Omental fat pad (tissue), 4 donors: ENCODE measurements around the gene RAG1. TPM values are rescaled to one million over a fixed set of nuclear protein-coding genes. Genes with fewer than 3 reads are reported as not detected.

Experiments used
- ATAC-seq: fragments of 150-250 bp; one replicate; pipeline ENCODE4 v1.9.1; 2016; ENCODE audit warnings: mild to moderate bottlenecking, moderate library complexity; ENCODE audit not compliant: low FRiP score
- DNase-seq: peaks from one replicate; pipeline ENCODE4 v3.0.0-alpha.2; 2019; ENCODE audit warnings: low spot score
- total RNA-seq, 4 donors: library from RNA; depleted of rRNA; stranded (reverse); fragments of >200 nt; gene quantifications; one replicate each; pipeline ENCODE4 v1.1.0, GENCODE V29; 2016
- TF ChIP-seq, protein P1 (sequence below), 3 donors: fragments of 450-650 bp; IDR thresholded peaks; one replicate each; pipeline ENCODE4 v1.5.1; 2016 to 2017; ENCODE audit warnings: antibody characterized with exemption in 3 of 3, mild to moderate bottlenecking in 3 of 3, moderate library complexity in 2 of 3

The RAG1 gene
- total RNA-seq, 4 donors from 2014 or later: 0.24 to 1.9 (median 0.41) TPM

- no peak for ATAC-seq
- TF ChIP-seq, protein P1, sequence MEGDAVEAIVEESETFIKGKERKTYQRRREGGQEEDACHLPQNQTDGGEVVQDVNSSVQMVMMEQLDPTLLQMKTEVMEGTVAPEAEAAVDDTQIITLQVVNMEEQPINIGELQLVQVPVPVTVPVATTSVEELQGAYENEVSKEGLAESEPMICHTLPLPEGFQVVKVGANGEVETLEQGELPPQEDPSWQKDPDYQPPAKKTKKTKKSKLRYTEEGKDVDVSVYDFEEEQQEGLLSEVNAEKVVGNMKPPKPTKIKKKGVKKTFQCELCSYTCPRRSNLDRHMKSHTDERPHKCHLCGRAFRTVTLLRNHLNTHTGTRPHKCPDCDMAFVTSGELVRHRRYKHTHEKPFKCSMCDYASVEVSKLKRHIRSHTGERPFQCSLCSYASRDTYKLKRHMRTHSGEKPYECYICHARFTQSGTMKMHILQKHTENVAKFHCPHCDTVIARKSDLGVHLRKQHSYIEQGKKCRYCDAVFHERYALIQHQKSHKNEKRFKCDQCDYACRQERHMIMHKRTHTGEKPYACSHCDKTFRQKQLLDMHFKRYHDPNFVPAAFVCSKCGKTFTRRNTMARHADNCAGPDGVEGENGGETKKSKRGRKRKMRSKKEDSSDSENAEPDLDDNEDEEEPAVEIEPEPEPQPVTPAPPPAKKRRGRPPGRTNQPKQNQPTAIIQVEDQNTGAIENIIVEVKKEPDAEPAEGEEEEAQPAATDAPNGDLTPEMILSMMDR (IDR thresholded peaks at IDR 0.05): no peak
- no peak for DNase-seq
These were observed 33.3 kb downstream of the RAG1 start for GRCh38 chr11:36601155-36601554.

- ATAC-seq (no peak), DNase-seq (no peak)
- TF ChIP-seq, protein P1 (IDR thresholded peaks at IDR 0.05): no peak
These were observed 34.3 kb downstream of the RAG1 start for GRCh38 chr11:36602135-36602534.

DNA sequence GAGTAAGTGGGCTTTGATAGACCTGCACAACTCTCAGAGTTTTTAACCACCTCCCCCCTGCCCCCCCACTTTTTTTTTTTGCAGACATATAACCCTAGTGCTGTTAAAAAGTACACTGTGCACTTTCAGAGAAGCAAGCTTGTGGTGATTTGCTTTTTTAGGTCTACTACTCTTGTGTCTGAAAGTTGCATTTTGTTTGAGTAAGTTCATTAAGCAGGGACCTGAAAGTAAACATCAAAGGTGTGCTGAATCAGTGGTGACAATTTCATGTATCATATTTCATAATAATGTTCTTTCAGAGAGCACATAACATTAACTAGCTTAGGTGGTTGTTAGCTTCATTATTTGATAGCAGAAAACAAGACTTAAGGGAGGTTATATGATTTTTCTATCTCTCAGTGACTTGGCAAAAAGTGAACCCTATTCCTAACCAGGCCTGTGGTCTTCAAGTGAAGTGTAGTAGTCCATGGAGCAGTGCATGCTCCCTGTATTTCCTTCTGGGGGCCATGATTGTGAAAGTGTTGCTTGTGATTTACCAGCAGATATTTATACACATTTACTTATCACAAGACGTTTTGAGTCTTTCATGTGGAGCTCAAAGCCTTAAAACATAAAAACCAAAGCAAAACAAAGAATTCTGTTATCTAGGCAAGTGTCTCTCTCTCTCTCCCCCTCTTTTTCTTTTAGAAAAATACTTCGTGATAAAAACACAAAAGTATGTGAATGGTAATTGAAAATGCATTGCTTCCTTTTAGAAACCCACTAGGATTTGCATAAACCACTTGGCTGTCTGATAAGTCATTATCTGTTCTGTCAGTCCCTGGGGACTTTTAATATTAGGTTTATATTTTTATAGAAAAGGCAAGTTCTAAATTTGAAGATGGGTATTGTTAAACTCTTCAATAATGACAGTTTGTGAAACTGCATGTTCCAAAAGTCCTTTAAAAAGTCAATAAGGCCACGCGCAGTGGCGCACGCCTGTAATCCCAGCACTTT, 37.7 kb downstream of the RAG1 start:
- ATAC-seq (no peak), DNase-seq (no peak)
- TF ChIP-seq, protein P1 (IDR thresholded peaks at IDR 0.05): no peak

DNA sequence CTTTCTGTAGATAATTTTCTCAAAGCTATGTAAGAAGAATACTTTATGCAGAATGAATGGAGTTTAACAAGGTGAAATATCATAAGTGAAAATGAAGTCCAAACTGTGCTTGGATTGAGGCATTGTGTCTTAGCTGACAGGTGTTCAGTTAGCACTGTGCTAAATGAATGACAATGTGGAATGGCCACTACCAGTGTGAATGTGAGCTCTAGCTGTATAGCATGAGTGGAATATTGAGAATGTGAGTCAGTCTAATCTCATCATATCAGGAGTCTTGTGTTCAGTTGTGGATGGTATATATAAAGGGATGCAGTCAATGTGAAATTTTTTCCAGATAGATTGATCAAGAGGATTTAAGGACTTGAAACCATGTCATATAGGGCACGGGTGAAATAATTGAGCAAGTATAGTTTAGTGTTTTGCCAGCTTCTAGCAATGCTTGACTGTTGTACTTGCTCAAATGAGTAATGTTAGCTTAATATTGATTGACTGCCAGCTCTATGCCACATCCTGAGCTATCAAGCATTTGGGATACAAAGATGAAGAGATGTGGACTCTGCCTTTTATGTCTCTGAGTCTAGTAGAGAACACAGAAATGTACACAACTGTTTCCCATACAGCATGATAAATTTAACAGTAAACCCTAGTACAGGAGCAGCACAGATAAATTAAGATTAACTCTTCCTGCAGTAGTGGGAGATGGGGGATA, 40.8 kb downstream of the RAG1 start:
- ATAC-seq (no peak), DNase-seq (no peak)
- TF ChIP-seq, protein P1 (IDR thresholded peaks at IDR 0.05): no peak

- ATAC-seq (no peak), DNase-seq (no peak)
These were observed 41.6 kb downstream of the RAG1 start for GRCh38 chr11:36609383-36609782.

GRCh38 chr11:36615826-36616225, 48.0 kb downstream of the RAG1 start:
- TF ChIP-seq, protein P1 (IDR thresholded peaks at IDR 0.05): no peak
- no peak for ATAC-seq
- DNase-seq: no peak

More at GRCh38 chr11:36609383-36609782, 41.6 kb downstream of the RAG1 start:
- TF ChIP-seq, protein P1 (IDR thresholded peaks at IDR 0.05): no peak
